Type B pancreatic cell (in vitro differentiated cells): Measurements from ENCODE around the gene ENAM. TPM values are rescaled to one million over a fixed set of nuclear protein-coding genes. Genes with fewer than 3 reads are reported as not detected.
A peak's percentile ranks its signal among the peaks of the same experiment; 100 is the strongest.
"Not testable (repeated sequence)": the region's sequence is repeated elsewhere in the genome, so short reads cannot be mapped to it uniquely, and the experiment has no call there.

ENCODE experiments used
- DNase-seq: peaks from one replicate; pipeline ENCODE4 v3.0.0; 2021; ENCODE audit warnings: mixed read lengths; ENCODE audit not compliant: unreplicated experiment; ENCODE audit errors: extremely low spot score
- H3K27ac Mint-ChIP-seq: 2 replicates; pipeline ENCODE4 v1.8.0; 2021; ENCODE audit warnings: mild to moderate bottlenecking, mixed read lengths
- H3K27me3 Mint-ChIP-seq: 2 replicates; pipeline ENCODE4 v1.8.0; 2021; ENCODE audit warnings: mixed read lengths
- H3K36me3 Mint-ChIP-seq: 2 replicates; pipeline ENCODE4 v1.8.0; 2021; ENCODE audit warnings: mixed read lengths
- H3K4me1 Mint-ChIP-seq: one replicate; pipeline ENCODE4 v1.8.0; 2021; ENCODE audit warnings: mixed read lengths; ENCODE audit not compliant: unreplicated experiment
- H3K4me3 Mint-ChIP-seq: 2 replicates; pipeline ENCODE4 v1.8.0; 2021; ENCODE audit warnings: mild to moderate bottlenecking, mixed read lengths
- H3K9me3 Mint-ChIP-seq: 2 replicates; pipeline ENCODE4 v1.8.0; 2021; ENCODE audit warnings: mixed read lengths
- total RNA-seq: library from RNA; stranded (reverse); gene quantifications from 2 replicates; pipeline ENCODE4 v1.2.1, GENCODE V29; 2021; ENCODE audit warnings: low replicate concordance
- TF ChIP-seq, protein P1 (sequence below): fragments of 200-600 bp; sonication (generic); conservative IDR thresholded peaks from 2 replicates; pipeline ENCODE4 v1.5.0; 2021; ENCODE audit warnings: antibody characterized with exemption, mild to moderate bottlenecking

ENAM gene
- total RNA-seq, 1 donor from 2014 or later, result 0.41 TPM

DNA sequence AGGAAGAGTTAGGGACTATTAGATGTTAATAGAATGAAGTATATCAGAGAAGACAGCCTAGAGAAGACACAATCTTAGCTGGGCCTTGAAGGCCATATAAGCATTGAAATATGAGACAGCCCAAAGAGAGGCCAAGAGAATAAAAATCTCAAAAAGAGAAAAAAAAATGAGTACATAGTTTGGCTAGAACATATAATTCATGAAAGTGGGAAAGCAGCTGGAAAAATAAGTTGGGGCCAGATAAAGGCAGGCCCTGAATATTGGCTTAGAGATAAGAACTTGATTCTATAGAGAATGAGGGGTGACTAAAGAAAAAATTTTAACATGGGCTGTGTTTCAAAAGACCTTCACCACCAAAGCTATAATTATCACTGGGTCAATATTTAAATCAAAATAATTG is 52.4 kb downstream of the ENAM start:
- Mint-ChIP-seq H3K4me3 (no peak overlapping the region), H3K27ac (no peak overlapping the region), H3K4me1 (no peaks in the 10 kb centered on the region), H3K36me3 (no peaks in the 10 kb centered on the region), H3K9me3 (no peaks in the 10 kb centered on the region), H3K27me3 (peaks cover 4% of the 10 kb centered on the region)
- no peak for DNase-seq
- TF ChIP-seq, protein P1, sequence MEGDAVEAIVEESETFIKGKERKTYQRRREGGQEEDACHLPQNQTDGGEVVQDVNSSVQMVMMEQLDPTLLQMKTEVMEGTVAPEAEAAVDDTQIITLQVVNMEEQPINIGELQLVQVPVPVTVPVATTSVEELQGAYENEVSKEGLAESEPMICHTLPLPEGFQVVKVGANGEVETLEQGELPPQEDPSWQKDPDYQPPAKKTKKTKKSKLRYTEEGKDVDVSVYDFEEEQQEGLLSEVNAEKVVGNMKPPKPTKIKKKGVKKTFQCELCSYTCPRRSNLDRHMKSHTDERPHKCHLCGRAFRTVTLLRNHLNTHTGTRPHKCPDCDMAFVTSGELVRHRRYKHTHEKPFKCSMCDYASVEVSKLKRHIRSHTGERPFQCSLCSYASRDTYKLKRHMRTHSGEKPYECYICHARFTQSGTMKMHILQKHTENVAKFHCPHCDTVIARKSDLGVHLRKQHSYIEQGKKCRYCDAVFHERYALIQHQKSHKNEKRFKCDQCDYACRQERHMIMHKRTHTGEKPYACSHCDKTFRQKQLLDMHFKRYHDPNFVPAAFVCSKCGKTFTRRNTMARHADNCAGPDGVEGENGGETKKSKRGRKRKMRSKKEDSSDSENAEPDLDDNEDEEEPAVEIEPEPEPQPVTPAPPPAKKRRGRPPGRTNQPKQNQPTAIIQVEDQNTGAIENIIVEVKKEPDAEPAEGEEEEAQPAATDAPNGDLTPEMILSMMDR, result no peak

GRCh38 chr4:70681704-70682103 is 53.2 kb downstream of the ENAM start:
- Mint-ChIP-seq H3K36me3 (no peaks in the 10 kb centered on the region), H3K4me1 (no peaks in the 10 kb centered on the region), H3K9me3 (no peaks in the 10 kb centered on the region), H3K27me3 (peaks cover 4% of the 10 kb centered on the region), H3K27ac (no peak overlapping the region), H3K4me3 (no peak overlapping the region)
- TF ChIP-seq, protein P1, result no peak
- DNase-seq, result no peak

GRCh38 chr4:70682142-70682541 is 53.6 kb downstream of the ENAM start:
- H3K36me3 Mint-ChIP-seq, DNase-seq, H3K9me3 Mint-ChIP-seq, H3K4me1 Mint-ChIP-seq, H3K27ac Mint-ChIP-seq, H3K4me3 Mint-ChIP-seq, H3K27me3 Mint-ChIP-seq: not testable (repeated sequence)

GRCh38 chr4:70687392-70687791 is 58.8 kb downstream of the ENAM start:
- peaks cover 25% of the 10 kb centered on the region for H3K4me1 Mint-ChIP-seq
- no peaks in the 10 kb centered on the region for H3K27me3 Mint-ChIP-seq
- peak overlapping the region; percentile 97 for H3K27ac Mint-ChIP-seq
- no peak for DNase-seq
- peaks cover 12% of the 10 kb centered on the region for H3K36me3 Mint-ChIP-seq
- TF ChIP-seq, protein P1, result no peak
- peak overlapping the region; percentile 95 for H3K4me3 Mint-ChIP-seq
- no peaks in the 10 kb centered on the region for H3K9me3 Mint-ChIP-seq

DNA sequence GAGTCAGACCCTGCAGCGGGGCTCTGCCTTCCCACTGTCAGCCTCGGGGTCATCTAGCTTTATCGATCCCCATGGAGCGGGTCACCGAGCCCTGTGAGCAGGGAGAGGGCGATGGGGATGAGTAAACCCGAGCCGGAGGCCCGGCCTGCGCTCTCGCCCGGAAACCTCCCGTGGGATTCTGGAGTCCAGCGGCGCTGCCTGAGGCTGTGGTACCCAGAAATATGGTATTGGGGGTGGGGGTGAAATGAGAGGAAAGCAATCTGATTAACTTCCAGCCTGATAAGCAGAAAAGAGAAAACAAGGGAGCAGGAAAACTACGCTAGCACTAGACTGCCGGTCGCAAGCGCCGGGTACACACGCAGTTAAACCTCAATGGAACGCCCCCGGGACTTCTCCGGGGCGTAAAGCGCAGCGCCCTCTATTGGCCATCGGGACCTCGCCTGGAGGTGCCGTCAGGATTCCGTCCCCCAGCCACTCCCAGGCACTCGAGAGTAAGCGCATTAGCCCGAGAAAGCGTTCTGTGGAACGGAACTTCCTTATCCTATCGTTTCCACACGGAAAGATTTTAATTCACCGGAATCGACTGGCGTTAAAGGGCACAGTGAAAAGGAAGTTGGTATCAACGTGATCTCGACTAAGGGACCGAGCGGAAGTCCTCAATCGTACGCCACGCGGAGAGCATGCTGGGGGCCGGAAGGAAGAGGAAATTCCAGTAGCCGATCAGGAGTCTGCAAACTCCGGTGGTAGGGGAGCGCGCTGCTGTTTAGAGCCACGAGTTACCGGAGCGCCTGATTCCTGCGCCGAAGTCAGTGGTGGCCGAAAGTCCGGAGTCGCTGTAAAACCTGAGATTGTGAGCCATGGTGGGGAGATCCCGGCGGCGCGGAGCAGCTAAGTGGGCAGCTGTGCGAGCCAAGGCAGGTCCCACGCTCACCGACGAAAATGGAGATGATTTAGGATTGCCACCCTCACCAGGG is 59.6 kb downstream of the ENAM start, which contains the start of gene UTP3:
Gene UTP3 (plus strand): TSS at position 712 of the 974 bp plus-strand sequence. CDS start 146 bp downstream, at position 858.
- Mint-ChIP-seq H3K27me3 (no peaks in the 10 kb centered on the region), H3K4me1 (peaks cover 25% of the 10 kb centered on the region), H3K9me3 (no peaks in the 10 kb centered on the region), H3K27ac (peak within 1 kb of the TSS; percentile 97), H3K4me3 (peak within 1 kb of the TSS; percentile 95), H3K36me3 (peaks cover 12% of the 10 kb centered on the region)
- TF ChIP-seq, protein P1, result peak; percentile 99
- DNase-seq, result peak; percentile 96

DNA sequence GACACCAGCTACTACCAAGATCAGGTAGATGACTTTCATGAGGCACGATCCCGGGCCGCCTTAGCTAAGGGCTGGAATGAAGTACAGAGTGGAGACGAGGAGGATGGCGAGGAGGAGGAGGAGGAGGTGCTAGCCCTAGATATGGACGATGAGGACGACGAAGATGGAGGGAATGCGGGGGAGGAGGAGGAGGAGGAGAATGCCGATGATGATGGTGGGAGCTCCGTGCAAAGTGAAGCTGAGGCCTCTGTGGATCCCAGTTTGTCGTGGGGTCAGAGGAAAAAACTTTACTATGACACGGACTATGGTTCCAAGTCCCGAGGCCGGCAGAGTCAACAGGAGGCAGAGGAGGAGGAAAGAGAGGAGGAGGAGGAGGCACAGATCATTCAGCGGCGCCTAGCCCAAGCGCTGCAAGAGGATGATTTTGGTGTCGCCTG is 60.3 kb downstream of the ENAM start:
- peaks cover 12% of the 10 kb centered on the region for H3K36me3 Mint-ChIP-seq
- H3K27me3 Mint-ChIP-seq, result no peaks in the 10 kb centered on the region
- H3K9me3 Mint-ChIP-seq, result no peaks in the 10 kb centered on the region
- TF ChIP-seq, protein P1, result no peak
- peak overlapping the region; percentile 95 for H3K4me3 Mint-ChIP-seq
- no peak for DNase-seq
- H3K27ac Mint-ChIP-seq, result peak overlapping the region; percentile 97
- H3K4me1 Mint-ChIP-seq, result peaks cover 25% of the 10 kb centered on the region
